Osteoblast (primary cell): ENCODE data around the gene FRMD8. TPM values are rescaled to one million over a fixed set of nuclear protein-coding genes. Genes with fewer than 3 reads are reported as not detected.

Source experiments
- DNase-seq: peaks from one replicate; pipeline ENCODE4 v3.0.0; 2011; ENCODE audit warnings: low spot score, mixed read lengths; ENCODE audit not compliant: insufficient read length; ENCODE audit errors: missing footprints
- H2AFZ ChIP-seq: 2 replicates; pipeline ENCODE4 v1.6.0; 2011; ENCODE audit warnings: mild to moderate bottlenecking, low read length
- H3K27ac ChIP-seq: 2 replicates; pipeline ENCODE4 v1.5.1; 2011; ENCODE audit warnings: mild to moderate bottlenecking, low read depth, low read length, moderate library complexity
- H3K27me3 ChIP-seq: 2 replicates; pipeline ENCODE4 v1.6.0; 2012; ENCODE audit warnings: mild to moderate bottlenecking, control low read depth, inconsistent platforms, low read length, moderate library complexity; ENCODE audit not compliant: insufficient read depth
- H3K36me3 ChIP-seq: 2 replicates; pipeline ENCODE4 v1.5.1; 2011; ENCODE audit warnings: mild to moderate bottlenecking, low read length, control low read depth, moderate library complexity; ENCODE audit not compliant: insufficient read depth
- H3K4me1 ChIP-seq: 2 replicates; pipeline ENCODE4 v1.5.1; 2011; ENCODE audit warnings: mild to moderate bottlenecking, low read length, control low read depth, moderate library complexity; ENCODE audit not compliant: insufficient read depth
- H3K4me2 ChIP-seq: 2 replicates; pipeline ENCODE4 v1.6.0; 2011; ENCODE audit warnings: mild to moderate bottlenecking, low read length; ENCODE audit not compliant: insufficient read depth
- H3K4me3 ChIP-seq: fragments of 200-600 bp; sonication (generic); 3 replicates; pipeline ENCODE4 v1.5.1; 2012; ENCODE audit warnings: mild to moderate bottlenecking, low read length, inconsistent platforms; ENCODE audit not compliant: insufficient read depth
- H3K79me2 ChIP-seq: 2 replicates; pipeline ENCODE4 v1.6.0; 2012; ENCODE audit warnings: mild to moderate bottlenecking, low read length, control low read depth, inconsistent platforms; ENCODE audit not compliant: insufficient read depth
- H3K9me3 ChIP-seq: 2 replicates; pipeline ENCODE4 v1.5.1; 2011; ENCODE audit warnings: low read depth, low read length, control low read depth
- H4K20me1 ChIP-seq: 2 replicates; pipeline ENCODE4 v1.6.0; 2012; ENCODE audit warnings: mild to moderate bottlenecking, low read length, control low read depth; ENCODE audit not compliant: insufficient read depth
- total RNA-seq: library from RNA; depleted of rRNA; stranded (reverse); fragments of >200 nt; gene quantifications from 2 replicates; pipeline ENCODE4 v1.2.3, GENCODE V29; 2012
- TF ChIP-seq, protein P1 (sequence below): IDR thresholded peaks from 2 replicates; pipeline ENCODE4 v1.5.1; 2011; ENCODE audit warnings: mild to moderate bottlenecking, low read depth, low read length, moderate library complexity; ENCODE audit errors: extremely low read depth

FRMD8 gene
- total RNA-seq, 1 donor, result 78.2 TPM

DNA sequence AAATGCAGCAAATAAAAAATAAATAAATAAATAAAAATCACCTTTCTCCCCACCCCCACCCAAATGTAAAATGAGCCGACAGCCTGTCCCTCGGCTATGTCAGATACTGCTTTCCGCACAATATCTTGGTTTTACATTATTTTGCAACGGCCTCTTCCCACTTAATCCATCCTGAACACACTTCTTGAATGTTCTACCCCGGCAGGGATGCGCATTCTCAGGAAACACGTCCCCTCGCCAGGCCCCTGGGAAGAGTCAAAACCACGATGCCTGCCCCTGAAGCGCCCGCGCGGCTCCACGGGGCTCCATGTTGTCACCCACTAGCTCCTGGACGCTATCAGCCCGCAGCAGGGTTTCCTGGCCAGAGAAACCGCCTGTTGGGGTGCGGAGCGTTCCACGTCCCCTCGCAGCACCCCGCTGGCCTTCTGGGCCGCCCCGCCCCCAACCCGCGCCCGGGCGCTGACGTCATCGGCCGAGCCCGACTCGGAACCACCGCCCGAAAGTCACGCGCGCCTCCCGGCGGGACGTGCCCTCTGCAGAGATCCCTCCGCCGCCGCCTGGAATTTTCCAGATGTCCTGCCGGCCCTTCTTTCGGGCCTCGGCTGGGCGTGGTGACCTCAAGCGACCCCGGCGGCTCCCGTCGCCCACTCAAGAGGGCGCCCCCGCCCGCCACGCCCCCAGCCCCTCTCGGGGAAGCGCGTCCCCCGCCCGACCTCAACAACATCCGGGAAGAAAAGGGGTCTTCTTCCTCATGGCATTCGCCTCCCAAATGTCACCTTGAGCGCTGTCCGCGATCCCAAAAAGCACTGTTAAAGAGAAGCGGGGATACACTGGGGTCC lies 35.6 kb downstream of the FRMD8 start:
- H3K27ac ChIP-seq, result peak overlapping the region; percentile 100
- peaks cover 38% of the 10 kb centered on the region for H3K36me3 ChIP-seq
- peaks cover 45% of the 10 kb centered on the region for H4K20me1 ChIP-seq
- H2AFZ ChIP-seq, result no peak overlapping the region
- peaks cover 47% of the 10 kb centered on the region for H3K4me1 ChIP-seq
- no peaks in the 10 kb centered on the region for H3K27me3 ChIP-seq
- peak overlapping the region; percentile 84 for H3K4me2 ChIP-seq
- TF ChIP-seq, protein P1, sequence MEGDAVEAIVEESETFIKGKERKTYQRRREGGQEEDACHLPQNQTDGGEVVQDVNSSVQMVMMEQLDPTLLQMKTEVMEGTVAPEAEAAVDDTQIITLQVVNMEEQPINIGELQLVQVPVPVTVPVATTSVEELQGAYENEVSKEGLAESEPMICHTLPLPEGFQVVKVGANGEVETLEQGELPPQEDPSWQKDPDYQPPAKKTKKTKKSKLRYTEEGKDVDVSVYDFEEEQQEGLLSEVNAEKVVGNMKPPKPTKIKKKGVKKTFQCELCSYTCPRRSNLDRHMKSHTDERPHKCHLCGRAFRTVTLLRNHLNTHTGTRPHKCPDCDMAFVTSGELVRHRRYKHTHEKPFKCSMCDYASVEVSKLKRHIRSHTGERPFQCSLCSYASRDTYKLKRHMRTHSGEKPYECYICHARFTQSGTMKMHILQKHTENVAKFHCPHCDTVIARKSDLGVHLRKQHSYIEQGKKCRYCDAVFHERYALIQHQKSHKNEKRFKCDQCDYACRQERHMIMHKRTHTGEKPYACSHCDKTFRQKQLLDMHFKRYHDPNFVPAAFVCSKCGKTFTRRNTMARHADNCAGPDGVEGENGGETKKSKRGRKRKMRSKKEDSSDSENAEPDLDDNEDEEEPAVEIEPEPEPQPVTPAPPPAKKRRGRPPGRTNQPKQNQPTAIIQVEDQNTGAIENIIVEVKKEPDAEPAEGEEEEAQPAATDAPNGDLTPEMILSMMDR, result no peak
- peak overlapping the region; percentile 77 for H3K4me3 ChIP-seq
- peaks cover 84% of the 10 kb centered on the region for H3K79me2 ChIP-seq
- H3K9me3 ChIP-seq, result no peaks in the 10 kb centered on the region
- peak; percentile 92 for DNase-seq

DNA sequence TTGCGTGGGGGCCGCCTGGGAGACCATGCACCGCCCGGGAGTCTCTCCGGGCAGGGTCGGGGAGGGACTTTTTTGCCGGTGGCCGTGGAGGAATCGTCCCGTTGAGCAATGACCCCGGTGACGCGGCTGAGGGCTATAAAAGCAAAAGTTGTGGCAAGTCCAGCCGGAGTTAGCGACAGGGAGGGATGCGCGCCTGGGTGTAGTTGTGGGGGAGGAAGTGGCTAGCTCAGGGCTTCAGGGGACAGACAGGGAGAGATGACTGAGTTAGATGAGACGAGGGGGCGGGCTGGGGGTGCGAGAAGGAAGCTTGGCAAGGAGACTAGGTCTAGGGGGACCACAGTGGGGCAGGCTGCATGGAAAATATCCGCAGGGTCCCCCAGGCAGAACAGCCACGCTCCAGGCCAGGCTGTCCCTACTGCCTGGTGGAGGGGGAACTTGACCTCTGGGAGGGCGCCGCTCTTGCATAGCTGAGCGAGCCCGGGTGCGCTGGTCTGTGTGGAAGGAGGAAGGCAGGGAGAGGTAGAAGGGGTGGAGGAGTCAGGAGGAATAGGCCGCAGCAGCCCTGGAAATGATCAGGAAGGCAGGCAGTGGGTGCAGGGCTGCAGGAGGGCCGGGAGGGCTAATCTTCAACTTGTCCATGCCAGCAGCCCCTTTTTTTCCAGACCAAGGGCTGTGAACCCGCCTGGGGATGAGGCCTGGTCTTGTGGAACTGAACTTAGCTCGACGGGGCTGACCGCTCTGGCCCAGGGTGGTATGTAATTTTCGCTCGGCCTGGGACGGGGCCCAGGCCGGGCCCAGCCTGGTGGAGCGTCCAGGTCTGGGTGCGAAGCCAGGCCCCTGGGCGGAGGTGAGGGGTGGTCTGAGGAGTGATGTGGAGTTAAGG lies 36.4 kb downstream of the FRMD8 start, which contains the start of gene NEAT1:
Gene NEAT1 (plus strand): TSS at position 166 of the 883 bp plus-strand sequence.
- H2AFZ ChIP-seq, result no peak within 1 kb of the TSS
- H3K27ac ChIP-seq, result peak within 1 kb of the TSS; percentile 100
- H3K4me3 ChIP-seq, result peak within 1 kb of the TSS; percentile 77
- no peaks in the 10 kb centered on the region for H3K9me3 ChIP-seq
- peaks cover 47% of the 10 kb centered on the region for H3K4me1 ChIP-seq
- H3K4me2 ChIP-seq, result peak within 1 kb of the TSS; percentile 84
- no peaks in the 10 kb centered on the region for H3K27me3 ChIP-seq
- H4K20me1 ChIP-seq, result peaks cover 50% of the 10 kb centered on the region
- peaks cover 45% of the 10 kb centered on the region for H3K36me3 ChIP-seq
- peaks cover 84% of the 10 kb centered on the region for H3K79me2 ChIP-seq
- DNase-seq, result no peak
- TF ChIP-seq, protein P1, result no peak

DNA sequence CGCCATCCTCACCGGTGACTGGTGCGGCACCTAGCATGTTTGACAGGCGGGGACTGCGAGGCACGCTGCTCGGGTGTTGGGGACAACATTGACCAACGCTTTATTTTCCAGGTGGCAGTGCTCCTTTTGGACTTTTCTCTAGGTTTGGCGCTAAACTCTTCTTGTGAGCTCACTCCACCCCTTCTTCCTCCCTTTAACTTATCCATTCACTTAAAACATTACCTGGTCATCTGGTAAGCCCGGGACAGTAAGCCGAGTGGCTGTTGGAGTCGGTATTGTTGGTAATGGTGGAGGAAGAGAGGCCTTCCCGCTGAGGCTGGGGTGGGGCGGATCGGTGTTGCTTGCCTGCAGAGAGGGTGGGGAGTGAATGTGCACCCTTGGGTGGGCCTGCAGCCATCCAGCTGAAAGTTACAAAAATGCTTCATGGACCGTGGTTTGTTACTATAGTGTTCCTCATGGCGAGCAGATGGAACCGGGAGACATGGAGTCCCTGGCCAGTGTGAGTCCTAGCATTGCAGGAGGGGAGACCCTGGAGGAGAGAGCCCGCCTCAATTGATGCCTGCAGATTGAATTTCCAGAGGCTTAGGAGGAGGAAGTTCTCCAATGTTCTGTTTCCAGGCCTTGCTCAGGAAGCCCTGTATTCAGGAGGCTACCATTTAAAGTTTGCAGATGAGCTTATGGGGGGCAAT lies 37.2 kb downstream of the FRMD8 start:
- Histone ChIP-seq H2AFZ (no peak overlapping the region), H3K9me3 (no peaks in the 10 kb centered on the region), H3K36me3 (peaks cover 46% of the 10 kb centered on the region), H3K27ac (peak overlapping the region; percentile 100), H3K27me3 (no peaks in the 10 kb centered on the region), H3K4me2 (peak overlapping the region; percentile 84), H3K4me3 (peak overlapping the region; percentile 77), H4K20me1 (peaks cover 58% of the 10 kb centered on the region), H3K4me1 (peaks cover 44% of the 10 kb centered on the region), H3K79me2 (peaks cover 84% of the 10 kb centered on the region)
- DNase-seq, result no peak
- TF ChIP-seq, protein P1, result no peak
